HUES64 (cell line): ENCODE measurements around the gene AGAP9.
A peak's percentile ranks its signal among the peaks of the same experiment; 100 is the strongest.
"Not testable (repeated sequence)": the region's sequence is repeated elsewhere in the genome, so short reads cannot be mapped to it uniquely, and the experiment has no call there.

Experiments used
- H3K27ac ChIP-seq: 2 replicates; pipeline ENCODE4 v1.7.0; 2013; ENCODE audit warnings: low read depth, low read length, inconsistent platforms
- H3K27me3 ChIP-seq: 2 replicates; pipeline ENCODE4 v1.6.1; 2013; ENCODE audit warnings: mild to moderate bottlenecking, low read length; ENCODE audit not compliant: insufficient read depth
- H3K36me3 ChIP-seq: 2 replicates; pipeline ENCODE4 v1.6.1; 2013; ENCODE audit warnings: mild to moderate bottlenecking, low read length; ENCODE audit not compliant: insufficient read depth
- H3K4me1 ChIP-seq: 2 replicates; pipeline ENCODE4 v1.6.1; 2013; ENCODE audit warnings: mild to moderate bottlenecking, low read length, moderate library complexity; ENCODE audit not compliant: insufficient read depth
- H3K4me3 ChIP-seq: 2 replicates; pipeline ENCODE4 v1.5.1; 2013; ENCODE audit warnings: mild to moderate bottlenecking, low read length, moderate library complexity
- H3K9ac ChIP-seq: 2 replicates; pipeline ENCODE4 v1.6.1; 2013; ENCODE audit warnings: mild to moderate bottlenecking, low read depth, low read length
- H3K9me3 ChIP-seq: 2 replicates; pipeline ENCODE4 v1.6.1; 2013; ENCODE audit warnings: low read depth, low read length; ENCODE audit not compliant: insufficient read depth
- WGBS: fragments of 150-250, 120-280 bp; methylation state at CpG from one replicate; pipeline ENCODE4 v1.1.7; 2013; ENCODE audit warnings: missing lambda C conversion rate; 5-methylcytosine and 5-hydroxymethylcytosine counted together

AGAP9 gene

DNA sequence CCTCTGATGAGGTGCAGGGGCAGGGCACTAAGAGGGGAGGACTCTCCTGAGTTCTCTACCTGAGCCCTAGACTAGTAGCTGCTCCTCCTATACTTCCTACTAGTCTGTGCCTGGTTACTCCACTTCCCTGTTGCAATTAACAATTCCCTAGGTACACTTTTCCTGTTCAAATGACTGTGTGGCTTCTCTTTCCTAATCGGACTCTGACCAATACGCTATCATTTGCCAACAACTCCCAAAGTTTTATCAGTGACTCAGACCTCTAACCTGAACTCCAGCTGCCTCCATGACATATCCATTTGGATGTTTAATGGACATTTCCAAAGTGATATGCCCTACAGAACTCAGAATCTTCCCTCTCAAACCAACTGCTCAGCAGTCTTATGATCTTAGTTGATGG, 31.9 kb upstream of the AGAP9 start:
- H3K36me3 ChIP-seq, H3K4me3 ChIP-seq, H3K9me3 ChIP-seq, H3K4me1 ChIP-seq, H3K27ac ChIP-seq, H3K27me3 ChIP-seq, H3K9ac ChIP-seq: not testable (repeated sequence)
- WGBS: 100% methylated on average over 1 of the region's 2 CpGs

- H3K27me3 ChIP-seq, H3K4me3 ChIP-seq, H3K27ac ChIP-seq, H3K9ac ChIP-seq, H3K4me1 ChIP-seq, H3K36me3 ChIP-seq, H3K9me3 ChIP-seq: not testable (repeated sequence)
- 33% methylated on average over 1 of the region's 6 CpGs for WGBS
These were observed 31.1 kb upstream of the AGAP9 start for GRCh38 chr10:47554552-47554951.

- H3K27me3 ChIP-seq, H3K9ac ChIP-seq, H3K4me1 ChIP-seq, H3K27ac ChIP-seq, H3K36me3 ChIP-seq, H3K9me3 ChIP-seq: not testable (repeated sequence)
- H3K4me3 ChIP-seq: peak overlapping the region; percentile 88
- 33% methylated on average over 6 of the region's 17 CpGs for WGBS
These were observed 30.4 kb upstream of the AGAP9 start for GRCh38 chr10:47553860-47554247.

DNA sequence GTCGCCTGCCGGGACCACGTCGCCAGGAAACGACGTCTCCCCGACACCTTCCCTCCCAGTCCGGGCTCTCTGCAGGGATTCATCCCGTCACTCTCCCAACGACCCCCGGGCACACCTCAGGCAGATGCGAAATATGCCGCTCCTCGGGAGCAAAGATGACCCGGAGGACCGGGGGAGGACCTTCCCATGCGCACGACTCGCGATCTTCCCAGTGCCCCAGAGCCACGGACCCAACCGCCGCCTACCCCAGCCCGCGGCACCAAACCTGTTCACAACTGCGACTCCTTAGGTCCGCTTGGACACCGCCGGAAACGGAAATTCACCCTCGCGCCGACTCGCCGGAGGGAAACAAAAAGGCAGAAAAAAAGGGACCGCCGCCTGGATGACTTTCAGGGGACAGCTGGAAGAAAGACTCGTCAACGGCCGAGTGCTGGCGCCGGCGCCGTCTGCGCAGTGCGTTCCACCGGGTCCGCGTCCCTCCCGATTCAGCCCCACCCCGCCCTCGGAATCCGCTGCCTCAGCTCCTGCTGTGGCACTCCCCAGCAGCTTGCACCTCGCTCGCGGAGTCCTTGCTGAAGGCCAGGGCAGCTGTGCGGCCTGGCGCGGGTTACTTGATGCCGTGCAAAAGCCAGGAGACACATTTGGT, 29.9 kb upstream of the AGAP9 start:
- WGBS: under 1% methylated on average over 32 of the region's 60 CpGs
- not testable (repeated sequence) for H3K9me3 ChIP-seq, H3K36me3 ChIP-seq, H3K27me3 ChIP-seq, H3K4me1 ChIP-seq
- Histone ChIP-seq H3K27ac (peak overlapping the region; percentile 78), H3K4me3 (peak overlapping the region; percentile 88), H3K9ac (peak overlapping the region; percentile 88)

DNA sequence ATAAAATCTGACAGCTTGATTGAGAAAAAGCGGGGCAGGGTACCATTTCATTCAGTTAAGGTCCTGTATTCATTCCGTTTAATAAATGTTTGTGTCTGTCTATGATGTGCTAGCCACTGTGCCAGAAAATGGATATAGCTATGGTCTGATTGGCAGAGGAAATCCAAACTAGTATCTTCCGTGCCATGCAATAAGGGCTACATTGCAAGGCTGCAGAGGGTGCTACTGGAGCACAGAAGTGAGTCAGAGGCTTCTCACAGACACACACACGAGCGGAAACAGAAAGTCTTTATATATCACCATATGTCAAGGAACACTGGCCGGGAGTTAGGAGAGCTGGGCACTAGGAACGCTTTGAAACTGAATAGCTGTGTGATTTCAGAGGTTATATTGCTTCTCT, 29.3 kb upstream of the AGAP9 start:
- H3K27ac ChIP-seq, H3K27me3 ChIP-seq, H3K4me1 ChIP-seq, H3K36me3 ChIP-seq, H3K9me3 ChIP-seq: not testable (repeated sequence)
- 21% methylated on average over 5 of the region's 7 CpGs for WGBS
- peak overlapping the region; percentile 88 for H3K4me3 ChIP-seq
- H3K9ac ChIP-seq: peak overlapping the region; percentile 88; the same call in 1 of the 2 replicates

GRCh38 chr10:47547286-47547685, 23.8 kb upstream of the AGAP9 start:
- not testable (repeated sequence) for H3K36me3 ChIP-seq, H3K27ac ChIP-seq, H3K4me1 ChIP-seq, H3K4me3 ChIP-seq, H3K9me3 ChIP-seq, H3K9ac ChIP-seq, H3K27me3 ChIP-seq
- WGBS: no CpG with 5 or more reads among the region's 3 CpGs

DNA sequence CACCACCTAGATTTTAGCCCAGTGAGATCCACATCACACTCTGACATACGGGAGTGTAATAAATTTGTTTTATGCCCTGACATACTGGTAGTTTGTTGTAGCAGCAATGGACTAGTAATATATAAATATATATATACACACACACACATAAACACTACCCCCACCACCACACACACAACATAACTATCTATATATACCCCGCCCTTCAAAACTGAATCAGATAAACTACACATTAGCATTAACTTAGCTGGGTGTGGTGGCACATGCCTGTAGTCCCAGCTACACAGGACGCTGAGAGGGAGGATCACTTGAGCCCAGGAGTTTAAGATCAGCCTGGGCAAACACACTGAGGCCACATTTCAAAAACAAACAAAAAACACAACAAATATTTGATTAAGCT, 13.0 kb upstream of the AGAP9 start:
- not testable (repeated sequence) for H3K4me3 ChIP-seq, H3K36me3 ChIP-seq, H3K27ac ChIP-seq, H3K9ac ChIP-seq, H3K9me3 ChIP-seq, H3K4me1 ChIP-seq, H3K27me3 ChIP-seq
- 90% methylated on average over 1 of the region's 3 CpGs for WGBS

DNA sequence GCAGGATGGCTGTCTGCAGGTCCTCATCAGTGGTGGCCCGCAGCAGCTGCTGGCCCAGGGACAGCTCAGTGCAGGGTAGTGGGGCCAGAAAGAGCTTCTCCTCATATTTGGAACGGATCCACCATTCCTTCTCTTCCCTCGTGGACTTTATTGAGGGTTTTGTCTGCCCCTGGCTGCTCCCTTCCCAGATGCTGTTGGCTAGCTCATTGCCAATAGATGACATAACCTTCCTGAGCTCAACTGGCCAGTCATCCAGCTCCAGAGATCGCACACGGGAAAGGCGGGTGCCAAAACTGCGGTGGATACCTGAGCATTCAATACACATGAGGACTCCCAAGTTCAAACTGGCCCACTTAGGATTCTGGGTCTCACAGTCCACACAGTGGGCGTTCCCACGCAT, 21.1 kb downstream of the AGAP9 start:
- H3K36me3 ChIP-seq, H3K9ac ChIP-seq, H3K4me1 ChIP-seq, H3K27ac ChIP-seq, H3K9me3 ChIP-seq, H3K4me3 ChIP-seq, H3K27me3 ChIP-seq: not testable (repeated sequence)
- WGBS: 96% methylated on average over 3 of the region's 9 CpGs

DNA sequence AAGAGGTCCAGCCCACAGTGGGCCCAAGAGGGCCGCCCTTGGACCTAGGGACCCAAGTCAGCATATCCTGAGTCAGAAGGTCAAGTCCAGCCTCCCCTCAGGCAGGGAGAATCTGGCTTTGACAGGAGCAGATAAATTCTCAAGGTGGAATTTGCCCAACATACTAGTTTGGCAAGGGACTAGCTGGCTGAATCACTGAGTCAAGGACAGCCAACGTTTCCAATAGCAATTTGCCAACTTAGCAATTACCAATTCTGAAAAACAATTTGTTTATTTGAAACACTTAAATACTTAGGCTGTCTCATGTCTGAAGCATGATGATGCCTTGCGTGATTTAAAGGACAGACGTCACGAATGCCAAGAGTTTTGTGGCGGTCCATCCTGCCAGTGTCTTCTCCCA, 29.2 kb downstream of the AGAP9 start:
- no CpG with 5 or more reads among the region's 6 CpGs for WGBS
- not testable (repeated sequence) for H3K27me3 ChIP-seq, H3K4me3 ChIP-seq, H3K27ac ChIP-seq, H3K4me1 ChIP-seq, H3K36me3 ChIP-seq, H3K9ac ChIP-seq, H3K9me3 ChIP-seq

DNA sequence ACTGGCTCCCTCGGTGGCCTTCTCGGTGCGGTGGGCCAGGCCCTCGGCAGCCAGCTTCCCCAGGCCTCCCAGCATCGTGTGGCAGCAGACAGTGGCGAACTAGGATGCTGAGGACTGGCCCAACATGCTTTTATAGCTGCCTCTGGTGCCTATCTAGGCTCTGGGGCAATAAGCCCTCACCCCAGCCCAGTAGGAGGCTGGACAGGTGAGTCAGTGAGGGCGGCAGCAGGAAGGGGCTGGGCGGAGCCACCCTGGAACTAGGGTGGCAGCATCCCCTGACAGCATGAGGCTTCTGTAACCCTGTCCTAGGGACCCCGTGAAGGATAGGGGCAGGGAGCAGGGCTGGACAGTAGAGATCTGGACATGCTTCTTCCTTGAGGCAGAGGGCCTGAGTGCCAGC, 31.8 kb downstream of the AGAP9 start, which contains the start of gene FAM25G:
Gene FAM25G (minus strand): TSS at position 101 of the 400 bp plus-strand sequence. CDS start 26 bp downstream, at position 75.
- WGBS: 100% methylated on average over 1 of the region's 9 CpGs
- H3K36me3 ChIP-seq: not testable (repeated sequence)

DNA sequence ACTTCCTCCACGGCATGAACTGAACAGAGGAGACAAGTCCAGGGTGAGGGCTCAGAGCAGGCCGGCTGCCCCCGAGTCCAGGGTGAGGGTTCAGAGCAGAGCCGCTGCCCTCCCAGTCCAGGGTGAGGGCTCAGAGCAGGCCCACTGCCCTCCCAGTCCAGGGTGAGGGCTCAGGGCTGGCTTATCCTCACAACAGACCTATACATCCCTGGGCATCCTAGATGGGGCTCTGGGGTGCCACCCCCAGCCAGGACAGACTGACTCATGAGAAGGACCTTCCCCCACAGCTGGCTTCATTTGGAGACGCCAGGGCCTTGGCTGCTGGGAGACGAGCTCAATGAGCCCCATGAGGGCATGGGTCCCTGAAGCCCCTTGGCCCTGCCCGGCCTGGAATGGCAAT, 33.8 kb downstream of the AGAP9 start:
- not testable (repeated sequence) for H3K4me1 ChIP-seq, H3K27me3 ChIP-seq, H3K9ac ChIP-seq, H3K4me3 ChIP-seq, H3K36me3 ChIP-seq, H3K9me3 ChIP-seq, H3K27ac ChIP-seq
- 100% methylated on average over 1 of the region's 7 CpGs for WGBS

More for the DNA sequence above, 31.8 kb downstream of the AGAP9 start, which contains the start of gene FAM25G:
- H3K4me1 ChIP-seq, H3K27me3 ChIP-seq, H3K27ac ChIP-seq, H3K9ac ChIP-seq, H3K9me3 ChIP-seq, H3K4me3 ChIP-seq: not testable (repeated sequence)

- not testable (repeated sequence) for H3K27me3 ChIP-seq, H3K4me3 ChIP-seq, H3K4me1 ChIP-seq, H3K9ac ChIP-seq, H3K9me3 ChIP-seq, H3K27ac ChIP-seq, H3K36me3 ChIP-seq
- WGBS: no CpG with 5 or more reads among the region's 4 CpGs
These were observed 37.5 kb downstream of the AGAP9 start for GRCh38 chr10:47485943-47486342.
